Measurements from ENCODE around the gene SLC1A2. TPM values are rescaled to one million over a fixed set of nuclear protein-coding genes. Genes with fewer than 3 reads are reported as not detected.

Gene SLC1A2
- total RNA-seq, 1 experiment from 2014 or later, result not detected

DNA sequence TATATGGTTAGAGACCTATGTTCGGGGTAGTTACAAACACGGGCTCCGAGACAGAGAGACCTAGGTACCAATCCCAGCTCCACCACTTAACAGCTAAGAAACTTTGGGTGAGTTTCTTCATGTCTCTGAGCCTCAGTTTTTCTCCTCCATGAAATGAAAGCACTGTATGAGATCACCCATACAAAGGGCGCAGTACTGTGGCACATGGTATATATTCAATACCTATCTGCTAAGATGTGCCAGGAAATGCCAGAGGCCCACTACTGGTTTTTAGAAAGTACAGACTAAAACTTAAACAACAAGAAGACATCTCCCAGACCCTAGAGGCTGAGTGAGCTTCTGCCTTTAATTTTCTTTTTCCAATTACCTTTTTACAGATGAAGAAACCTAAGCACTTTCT, 69.5 kb downstream of the SLC1A2 start:
- no peak for DNase-seq (ENCODE audit: low spot score)

DNA sequence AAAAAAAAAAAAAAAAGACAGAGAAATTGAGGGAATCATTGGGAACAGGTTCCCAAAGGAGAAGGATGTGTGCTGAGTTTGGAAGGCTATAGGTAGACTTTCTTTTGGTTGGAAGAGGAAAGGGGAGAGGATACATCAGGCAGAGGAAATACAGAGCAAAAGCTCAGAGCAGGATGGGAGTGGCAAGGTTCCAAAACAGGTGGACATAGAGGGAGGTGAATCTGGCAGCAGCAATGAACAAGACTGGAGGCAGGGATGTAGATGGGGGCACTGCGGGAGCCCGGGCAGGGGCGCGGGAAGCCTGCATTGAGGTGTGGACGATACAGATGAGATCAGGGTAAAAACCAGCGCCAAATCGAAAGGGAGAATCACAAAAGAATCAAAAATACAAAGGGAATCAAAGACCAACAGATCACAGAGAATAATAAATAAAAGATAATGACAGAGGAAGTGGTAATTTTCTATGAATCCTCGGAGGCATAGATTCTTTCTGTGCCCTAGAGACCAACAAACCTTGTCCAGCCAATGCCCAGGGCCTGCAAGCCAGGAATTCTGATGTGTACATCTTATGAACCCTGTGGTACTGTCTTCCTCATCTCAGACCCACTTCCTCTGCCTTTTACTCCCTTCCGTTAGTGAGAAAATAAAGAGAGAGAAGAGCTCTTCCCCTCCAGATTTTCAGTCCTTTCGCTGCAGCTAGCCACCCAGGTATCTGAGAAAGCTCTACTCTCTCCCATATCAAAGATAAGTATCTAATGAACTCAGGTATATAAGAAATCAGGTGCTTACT, 70.3 kb downstream of the SLC1A2 start:
- no peak for DNase-seq (ENCODE audit: low spot score)

DNA sequence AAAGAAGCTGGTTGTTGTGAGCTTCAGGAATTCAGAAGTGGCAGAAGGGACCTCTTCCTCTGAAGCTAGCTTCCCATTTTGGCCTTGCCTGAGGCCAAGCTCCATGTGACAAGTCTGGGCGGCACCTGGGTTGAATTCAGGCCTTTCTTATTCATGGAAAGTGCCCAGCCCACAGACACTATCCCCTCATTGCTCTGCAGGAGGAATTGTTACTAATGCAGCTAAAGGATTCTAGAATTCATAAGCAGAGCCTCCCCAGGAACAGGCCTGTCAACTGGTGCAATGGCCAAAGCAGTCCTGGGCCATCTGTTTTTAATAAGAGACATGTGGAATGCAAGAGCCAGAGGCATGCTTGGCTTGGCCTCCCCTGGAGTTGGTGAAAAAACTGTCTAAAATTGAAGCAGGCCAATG, 71.4 kb downstream of the SLC1A2 start:
- no peak for DNase-seq (ENCODE audit: low spot score)

DNA sequence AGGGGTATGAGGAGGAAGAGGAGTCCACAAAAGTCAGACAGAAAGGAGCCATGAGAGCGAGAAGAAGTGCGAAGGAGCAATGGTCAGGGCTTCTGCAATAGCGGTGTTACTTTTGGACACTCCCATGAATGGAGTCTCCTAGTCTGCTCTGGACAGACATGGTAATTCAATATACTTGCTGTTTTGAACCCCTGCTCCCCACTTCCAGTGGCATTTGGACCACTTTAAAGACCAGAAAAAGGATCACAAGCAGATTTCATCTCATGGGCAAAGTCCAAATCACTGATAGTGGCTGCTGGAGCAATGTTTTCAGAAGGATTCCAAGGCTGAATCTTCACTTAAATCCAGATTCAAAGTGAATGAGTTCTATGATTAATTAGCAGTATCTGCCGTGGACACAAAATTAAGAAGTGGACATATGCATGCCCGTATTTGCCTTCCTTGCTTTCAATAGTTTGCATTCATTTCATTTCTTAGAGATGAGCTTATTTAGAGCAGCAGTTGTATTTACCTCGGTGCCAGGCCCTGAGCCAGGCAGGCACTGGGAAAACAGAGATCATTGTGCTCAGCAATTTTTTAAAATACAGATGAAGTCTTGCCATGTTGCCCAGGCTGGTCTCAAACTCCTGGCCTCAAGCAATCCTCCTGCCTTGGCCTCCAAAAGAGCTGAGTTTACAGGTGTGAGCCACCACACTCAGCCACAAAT, 72.0 kb downstream of the SLC1A2 start:
- no peak for DNase-seq (ENCODE audit: low spot score)

DNA sequence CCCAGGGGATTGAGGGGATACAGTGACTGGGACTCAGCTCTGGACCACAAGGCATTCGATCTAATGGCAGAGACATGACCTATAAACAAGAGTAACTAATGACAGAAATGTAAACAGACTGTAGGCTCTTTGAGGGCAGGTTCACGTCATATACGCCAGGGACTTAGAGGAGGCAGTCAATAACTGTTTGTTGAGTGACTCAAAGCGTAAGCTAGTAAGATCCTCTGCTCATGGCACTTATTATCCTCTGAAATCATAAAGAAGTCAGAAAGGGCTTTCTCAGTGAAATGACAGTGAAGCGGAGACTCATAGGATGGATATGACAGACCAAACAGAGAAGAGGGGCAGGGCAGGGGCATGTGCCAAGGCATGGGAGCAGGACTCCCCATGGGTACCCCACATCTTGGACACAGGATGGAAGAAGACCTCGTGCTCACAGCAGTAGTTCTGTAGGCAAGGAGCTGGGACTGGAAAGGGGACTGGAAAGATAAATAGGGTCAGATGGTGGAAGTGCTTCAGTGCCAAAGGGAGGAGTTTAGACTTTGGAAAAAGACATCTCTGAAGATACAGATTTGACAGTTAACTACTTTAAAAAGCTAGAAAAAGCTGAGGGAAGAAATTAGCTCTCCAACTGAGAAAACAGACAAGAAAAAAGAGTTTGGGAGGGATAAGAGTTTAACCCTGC, 72.7 kb downstream of the SLC1A2 start:
- no peak for DNase-seq (ENCODE audit: low spot score)

DNA sequence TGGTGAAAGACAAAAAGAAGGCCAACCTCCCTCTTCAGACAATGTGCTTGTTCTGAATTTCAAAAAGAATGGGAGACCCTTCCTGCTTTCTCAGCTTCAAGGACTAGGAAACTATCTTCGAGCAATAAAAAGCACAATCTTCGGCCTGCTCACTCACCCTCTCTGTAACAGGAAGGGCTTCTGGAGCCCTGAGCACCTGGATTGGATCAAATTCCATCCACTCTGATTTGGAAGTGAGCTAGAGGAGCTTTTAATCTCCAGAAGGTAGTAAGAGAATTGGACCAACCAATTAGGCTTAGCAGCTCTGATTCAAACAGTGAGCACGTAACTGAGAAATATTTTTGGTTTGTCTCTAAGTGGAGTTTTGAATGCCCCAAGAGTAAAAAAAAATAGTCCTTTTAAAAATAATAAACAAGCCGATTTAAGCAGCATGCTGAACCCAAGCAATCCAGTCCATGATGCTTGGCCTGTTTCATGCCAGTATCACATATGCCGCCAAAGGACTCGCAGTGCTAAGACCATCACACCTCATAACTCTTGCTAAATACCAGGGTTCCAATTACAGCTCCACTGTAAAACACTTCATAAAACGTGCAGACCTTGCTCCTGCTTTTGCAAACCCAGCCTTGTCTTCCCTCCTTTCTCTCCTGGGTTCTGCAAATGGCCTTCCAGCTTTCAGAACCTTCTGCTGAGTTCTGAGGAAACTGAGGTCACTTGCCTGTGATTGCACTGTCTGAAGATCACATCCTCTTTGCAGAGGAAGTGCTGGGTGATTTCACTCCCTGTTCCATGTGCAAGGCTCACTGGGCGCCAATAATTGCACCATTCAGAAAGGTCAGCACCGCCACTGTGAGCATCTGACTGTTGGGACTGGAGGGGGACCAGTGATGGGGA, 74.4 kb downstream of the SLC1A2 start:
- no peak for DNase-seq (ENCODE audit: low spot score)

DNA sequence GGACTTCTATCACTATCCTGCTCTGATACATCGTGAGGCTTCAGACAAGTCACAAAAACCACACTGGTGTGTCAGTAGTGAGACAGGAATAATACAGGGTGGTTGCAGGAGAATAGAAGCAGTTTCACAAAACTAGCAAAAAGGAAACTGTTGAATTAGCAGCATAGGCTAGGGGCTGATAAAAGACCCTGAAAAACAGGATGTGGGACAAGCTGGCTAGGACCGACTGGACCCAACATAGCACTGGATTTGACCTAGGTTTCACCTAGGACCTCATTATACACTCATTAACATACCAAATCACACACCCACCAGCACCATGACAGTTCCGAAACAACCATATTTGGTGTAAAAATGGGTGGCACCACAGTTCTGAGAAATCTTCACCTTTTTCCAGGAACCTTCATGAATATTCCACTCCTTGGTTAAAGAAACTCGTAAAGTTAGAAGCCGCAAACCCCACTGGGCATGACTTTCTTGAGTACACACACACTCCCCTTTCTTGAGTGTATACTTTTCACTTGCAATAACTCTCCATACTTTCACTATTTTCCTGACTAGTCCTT, 76.2 kb downstream of the SLC1A2 start:
- DNase-seq (ENCODE audit: low spot score), result no peak

DNA sequence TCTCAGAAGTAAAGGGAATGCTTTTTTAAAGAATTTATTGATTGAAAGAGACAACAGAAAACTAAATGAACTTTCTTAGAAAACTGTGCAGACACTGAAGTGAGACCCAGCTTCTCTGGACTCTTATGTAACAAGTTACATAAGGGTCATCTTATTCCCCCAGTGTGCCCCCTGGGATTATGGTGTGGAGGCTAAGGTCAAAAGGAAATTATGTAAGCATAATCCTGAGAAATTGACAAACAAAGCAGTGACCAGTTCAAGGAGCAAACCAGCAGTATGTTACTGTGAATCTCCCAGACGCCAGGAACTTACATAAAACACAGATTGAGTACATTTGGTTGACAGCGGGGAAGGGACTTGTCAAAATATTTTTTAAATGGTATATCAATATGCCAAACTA, 78.6 kb downstream of the SLC1A2 start:
- no peak for DNase-seq (ENCODE audit: low spot score)

DNA sequence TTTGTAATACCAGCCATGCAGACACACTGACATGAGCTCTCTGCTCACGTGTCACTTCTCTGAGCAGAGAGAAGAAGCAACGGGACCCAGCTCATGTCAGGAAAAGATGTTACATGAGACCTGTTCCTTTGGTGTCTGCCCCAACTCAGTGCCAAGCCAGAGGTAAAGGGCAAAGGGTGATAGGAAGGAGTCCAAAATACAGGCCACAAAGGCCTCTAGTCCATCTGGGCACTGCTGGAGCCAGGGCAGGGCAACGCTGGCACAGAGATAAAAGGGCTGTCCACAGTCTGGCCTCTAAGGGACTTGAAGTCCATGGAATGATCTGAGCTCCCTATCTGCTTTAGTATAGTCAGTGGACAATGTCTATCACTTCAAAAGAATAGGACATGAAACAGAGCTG, 79.3 kb downstream of the SLC1A2 start:
- no peak for DNase-seq (ENCODE audit: low spot score)

DNA sequence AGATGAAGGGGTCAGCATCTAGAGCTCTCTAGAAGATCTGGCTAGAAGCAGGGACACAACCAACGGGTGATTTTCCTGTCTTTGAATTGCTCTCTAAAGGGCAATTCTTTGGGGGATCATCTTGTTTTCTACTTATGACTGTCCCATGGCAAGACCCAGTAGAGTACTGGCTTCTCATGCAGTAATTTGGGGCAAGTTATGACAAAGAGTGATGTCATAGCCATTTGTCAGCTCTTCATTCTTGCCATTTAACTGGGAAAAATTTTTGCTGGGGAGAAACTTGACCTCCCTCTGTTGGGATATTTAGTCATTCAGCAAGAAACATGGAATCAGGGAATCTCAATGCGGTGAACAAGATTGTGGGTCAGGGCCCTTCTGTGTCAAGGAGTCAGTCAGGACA, 80.4 kb downstream of the SLC1A2 start:
- no peak for DNase-seq (ENCODE audit: low spot score)

DNA sequence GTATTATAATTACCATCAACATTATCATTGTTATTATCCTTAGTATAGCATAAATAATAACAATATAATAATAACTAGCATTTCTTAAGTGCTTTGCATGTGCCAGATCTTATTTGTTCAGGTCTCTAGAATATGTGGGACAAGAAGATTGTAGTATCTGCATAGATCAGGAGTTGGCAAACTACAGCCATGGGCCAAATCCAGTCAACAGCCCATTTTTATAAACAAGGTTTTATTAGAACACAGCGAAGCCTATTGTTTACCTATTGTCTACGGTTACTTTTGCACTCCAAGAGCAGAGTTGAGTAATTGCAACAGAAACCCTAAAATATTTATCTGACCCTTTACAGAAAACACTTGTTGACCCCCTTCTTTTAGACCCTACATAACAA, 81.4 kb downstream of the SLC1A2 start:
- DNase-seq (ENCODE audit: low spot score), result no peak

DNA sequence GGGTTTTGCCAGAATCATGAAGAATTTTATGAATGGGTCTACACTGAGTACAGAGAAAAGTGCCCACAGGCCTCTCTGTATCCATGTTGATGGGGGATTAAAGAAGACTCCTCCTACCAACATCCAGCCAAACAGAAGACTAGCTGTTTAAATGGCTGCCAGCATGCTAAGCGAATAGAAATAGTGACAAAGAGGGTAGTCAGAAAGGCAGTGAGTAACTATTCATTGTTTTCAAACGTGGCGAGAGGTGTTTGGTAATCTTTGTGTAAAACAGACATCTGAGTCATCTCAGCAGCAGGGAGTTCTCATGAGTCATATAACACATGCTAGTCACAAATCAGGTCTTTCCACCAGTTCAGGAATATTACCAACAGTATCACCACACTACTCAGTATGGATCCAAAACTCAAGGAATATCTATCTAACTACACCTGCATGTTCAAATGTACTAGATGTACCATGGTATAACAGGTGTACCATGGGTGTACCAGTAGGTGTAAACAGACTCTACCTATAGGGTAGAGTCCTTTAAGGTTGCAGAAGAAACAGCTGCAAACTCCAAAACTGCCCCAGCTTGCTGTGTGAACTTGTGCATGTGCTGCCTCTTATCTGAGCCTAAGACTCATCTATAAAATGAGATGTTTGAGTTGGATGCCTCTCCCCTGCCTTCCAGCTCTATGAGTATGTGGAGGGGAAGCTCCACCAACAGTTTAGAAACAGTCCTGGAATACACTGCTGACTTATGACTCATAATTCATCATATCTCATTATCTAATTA, 82.0 kb downstream of the SLC1A2 start:
- peak; percentile 52 for DNase-seq (ENCODE audit: low spot score)

DNA sequence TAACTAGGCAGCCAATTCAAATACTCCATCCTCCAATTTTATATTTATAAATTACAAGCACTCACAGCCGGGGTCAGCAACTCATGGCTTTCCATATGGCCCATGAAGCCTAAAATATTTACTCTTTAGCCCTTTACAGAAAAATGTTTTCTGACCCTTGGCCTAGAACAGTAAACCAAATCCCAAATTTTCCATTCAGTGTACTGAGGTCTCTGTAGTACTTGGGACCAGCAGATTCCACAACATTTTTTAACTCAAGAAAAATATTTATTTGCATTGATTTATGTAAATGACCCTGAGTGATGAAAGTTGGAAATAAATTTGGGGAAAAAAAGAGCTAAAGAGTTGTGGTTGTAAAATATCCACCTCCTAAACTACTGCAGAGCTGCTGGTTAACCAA, 82.6 kb downstream of the SLC1A2 start:
- no peak for DNase-seq (ENCODE audit: low spot score)

DNA sequence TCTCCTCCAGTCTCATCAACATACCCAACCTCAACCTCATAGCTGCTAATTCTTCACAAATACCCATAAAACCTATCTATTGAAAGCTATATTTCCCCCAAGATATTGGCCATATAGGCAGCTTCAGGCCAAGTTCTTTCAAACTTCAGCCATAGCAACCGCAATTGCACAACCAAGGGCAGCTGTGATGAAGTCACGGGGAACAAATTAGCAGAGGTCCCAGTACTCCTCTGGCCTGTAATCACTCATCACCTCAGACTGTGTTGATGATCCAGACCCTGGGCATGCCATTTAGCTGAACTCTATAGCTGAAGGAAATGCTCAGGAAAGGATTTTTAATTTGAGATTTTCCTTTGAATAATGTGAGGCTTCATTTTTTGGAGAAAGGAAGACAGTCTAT, 84.1 kb downstream of the SLC1A2 start:
- DNase-seq (ENCODE audit: low spot score), result no peak

DNA sequence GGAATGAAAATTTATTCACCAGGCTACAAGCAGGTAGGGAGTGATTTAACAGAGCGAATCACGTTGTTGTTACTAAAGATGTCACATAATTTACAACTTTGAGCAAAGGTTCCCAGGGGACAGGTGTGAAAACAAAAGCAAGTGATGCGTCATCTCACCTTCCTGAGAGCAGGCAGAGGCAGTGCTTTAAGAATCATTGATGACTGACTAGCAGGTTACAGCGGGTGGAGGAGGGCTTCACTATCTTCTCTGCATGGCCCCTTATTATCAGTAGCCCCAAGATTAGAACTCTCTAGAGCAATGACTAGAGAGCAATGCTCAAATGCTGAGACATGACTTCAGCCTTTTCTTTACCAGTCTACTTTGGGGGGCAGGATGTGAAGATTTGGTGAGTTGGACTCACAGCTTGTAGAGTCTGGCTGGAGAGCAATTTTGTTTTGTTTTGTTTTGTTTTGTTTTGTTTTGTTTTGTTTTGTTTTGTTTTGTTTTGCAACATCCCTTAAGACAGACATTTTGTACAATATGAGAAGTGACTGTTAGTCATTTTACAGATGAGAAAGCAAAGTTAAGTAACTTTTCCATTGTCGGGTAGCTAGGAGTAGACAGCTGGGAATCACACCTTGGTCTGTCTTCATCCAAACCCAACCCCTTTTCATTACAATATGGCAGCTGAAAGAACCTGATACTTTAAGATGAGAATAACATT, 84.8 kb downstream of the SLC1A2 start:
- DNase-seq (ENCODE audit: low spot score), result no peak

DNA sequence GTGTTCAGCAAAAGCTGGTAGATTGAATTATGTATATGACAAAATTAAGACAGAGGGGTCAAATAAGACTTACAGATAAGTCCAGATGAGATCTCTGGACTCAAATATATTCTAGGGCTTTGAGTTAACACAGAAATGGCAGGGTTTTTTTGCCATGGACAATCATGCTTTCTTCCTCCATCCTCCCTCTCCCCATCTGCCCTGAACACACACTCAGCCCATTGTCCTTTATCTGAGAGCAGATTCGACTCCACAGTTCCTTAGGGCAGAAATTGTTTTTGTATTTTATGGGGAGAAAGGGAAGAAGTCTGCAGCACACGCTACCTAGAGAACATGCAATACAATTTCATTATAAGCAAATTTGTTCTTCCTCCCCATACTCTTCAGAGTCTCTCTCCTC, 86.8 kb downstream of the SLC1A2 start:
- DNase-seq (ENCODE audit: low spot score), result no peak

DNA sequence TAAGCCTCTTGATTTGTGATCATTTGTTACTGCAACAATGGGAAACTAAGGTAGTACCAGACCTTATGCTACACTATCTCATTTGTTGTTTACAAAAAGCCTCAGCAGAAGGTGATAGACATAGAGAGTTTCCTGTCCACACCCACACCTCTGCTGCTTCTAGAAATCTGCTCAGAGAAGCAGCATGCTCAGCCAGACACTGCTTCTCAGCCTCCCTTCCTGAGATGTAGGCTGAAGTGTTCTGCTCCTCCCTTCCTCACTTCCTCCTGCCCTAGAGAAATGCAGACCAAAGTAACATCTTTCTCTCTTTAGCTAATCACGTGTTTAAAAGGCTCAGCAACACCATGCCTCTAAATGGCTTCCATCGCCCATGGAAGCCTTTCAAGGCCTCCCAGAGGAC, 88.4 kb downstream of the SLC1A2 start:
- DNase-seq (ENCODE audit: low spot score), result no peak

DNA sequence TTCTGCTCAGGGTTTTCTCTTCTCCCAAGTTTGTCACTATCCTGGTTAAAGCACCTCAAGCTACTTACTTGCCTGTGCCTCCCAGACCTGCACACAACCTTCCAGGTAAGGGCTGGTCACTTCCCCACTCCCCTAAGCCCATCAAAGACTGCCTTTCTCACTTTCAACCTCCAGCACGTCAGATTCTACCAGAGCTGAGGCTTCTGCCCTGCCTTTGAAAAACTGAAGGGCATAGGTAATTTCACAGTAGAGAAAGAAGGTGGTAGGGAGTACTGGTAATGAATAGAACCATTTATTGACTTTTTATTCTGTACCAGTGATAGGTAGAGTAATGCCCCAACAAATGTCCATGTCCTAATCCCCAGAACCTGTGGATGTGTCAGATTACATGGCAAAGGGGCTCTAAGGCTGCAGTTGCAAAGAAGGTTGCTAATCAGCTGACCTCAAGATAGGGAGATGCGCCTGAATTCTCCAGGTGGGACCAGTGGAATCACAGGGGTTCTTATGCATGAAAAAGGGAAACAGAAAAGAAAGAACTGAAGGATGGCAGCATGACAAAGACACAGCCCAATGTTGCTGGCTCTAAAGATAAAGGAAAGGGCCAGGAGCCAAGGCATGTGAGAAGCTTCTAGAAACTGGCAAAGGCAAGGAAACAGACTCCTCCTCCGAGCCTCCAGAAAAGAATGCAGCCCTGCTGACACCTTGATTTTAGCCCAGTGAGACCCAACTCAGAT, 89.0 kb downstream of the SLC1A2 start:
- DNase-seq (ENCODE audit: low spot score), result no peak

DNA sequence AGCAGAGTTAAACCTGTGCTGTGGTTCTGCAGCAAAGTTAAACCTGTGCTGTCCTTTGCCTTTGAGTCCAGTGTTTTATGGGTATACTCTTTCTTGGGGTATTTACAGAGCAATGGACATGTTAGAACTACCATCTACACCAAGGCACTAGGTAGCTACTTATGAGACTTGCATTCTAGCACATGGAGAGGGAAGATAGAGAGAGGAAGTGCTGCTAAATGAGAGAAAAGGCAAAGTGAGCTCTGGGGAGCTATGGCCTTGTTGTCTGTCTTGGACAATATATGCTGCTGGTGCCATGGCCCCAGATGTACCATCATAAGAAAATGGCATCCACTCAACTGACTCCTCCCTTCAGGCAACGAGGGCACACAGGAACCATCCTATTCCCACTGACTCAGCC, 91.5 kb downstream of the SLC1A2 start:
- no peak for DNase-seq (ENCODE audit: low spot score)
